Right renal cortex interstitium (tissue), 3 donors: ENCODE data around the gene BTD. TPM values are rescaled to one million over a fixed set of nuclear protein-coding genes. Genes with fewer than 3 reads are reported as not detected.

Source experiments
- DNase-seq, 3 donors: peaks; one replicate each; pipeline ENCODE4 v3.0.0-alpha.2; 2013; ENCODE audit warnings: low read depth in 3 of 3, low spot score in 2 of 3
- polyA plus RNA-seq, 3 donors: library from polyadenylated mRNA; unstranded; fragments of 120-200 nt; gene quantifications; one replicate each; pipeline ENCODE4 v1.2.1, GENCODE V29; 2013; ENCODE audit not compliant: insufficient read length in 3 of 3

Gene BTD
- polyA plus RNA-seq, 3 donors = 22.4 to 24.9 (median 22.6) TPM

- DNase-seq = peak in 2 of 3 donors; percentile 40 to 59
Measured at GRCh38 chr3:15635121-15635661, 33.6 kb downstream of the BTD start.

GRCh38 chr3:15636028-15636709, 34.6 kb downstream of the BTD start:
- DNase-seq = no peak

GRCh38 chr3:15637131-15637951, 35.8 kb downstream of the BTD start:
- DNase-seq = no peak

- DNase-seq = no peak
Measured at GRCh38 chr3:15638193-15638890, 36.8 kb downstream of the BTD start.

- no peak for DNase-seq
Measured at GRCh38 chr3:15638891-15639262, 37.3 kb downstream of the BTD start.

- no peak for DNase-seq
Measured at GRCh38 chr3:15645246-15645645, 43.7 kb downstream of the BTD start.

GRCh38 chr3:15645740-15646501, 44.4 kb downstream of the BTD start:
- DNase-seq = no peak

GRCh38 chr3:15646851-15647511, 45.4 kb downstream of the BTD start:
- no peak for DNase-seq

- DNase-seq = no peak
Measured at GRCh38 chr3:15647611-15648167, 46.1 kb downstream of the BTD start.

GRCh38 chr3:15649341-15649740, 47.8 kb downstream of the BTD start:
- no peak for DNase-seq

- DNase-seq = no peak
Measured at GRCh38 chr3:15649858-15650257, 48.3 kb downstream of the BTD start.

GRCh38 chr3:15651396-15651795, 49.9 kb downstream of the BTD start:
- DNase-seq = no peak

GRCh38 chr3:15653321-15653720, 51.8 kb downstream of the BTD start:
- DNase-seq = no peak

GRCh38 chr3:15654127-15654526, 52.6 kb downstream of the BTD start:
- no peak for DNase-seq

- no peak for DNase-seq
Measured at GRCh38 chr3:15654891-15655290, 53.3 kb downstream of the BTD start.

GRCh38 chr3:15656342-15656741, 54.8 kb downstream of the BTD start:
- no peak for DNase-seq

GRCh38 chr3:15657016-15657415, 55.5 kb downstream of the BTD start:
- DNase-seq = no peak

- no peak for DNase-seq
Measured at GRCh38 chr3:15659254-15659975, 57.9 kb downstream of the BTD start.
